ENCODE results near the gene CTLA4. TPM values are rescaled to one million over a fixed set of nuclear protein-coding genes. Genes with fewer than 3 reads are reported as not detected.

The CTLA4 gene
- total and polyA plus RNA-seq, 7 donors: 0.10 TPM; not detected in 6

DNA sequence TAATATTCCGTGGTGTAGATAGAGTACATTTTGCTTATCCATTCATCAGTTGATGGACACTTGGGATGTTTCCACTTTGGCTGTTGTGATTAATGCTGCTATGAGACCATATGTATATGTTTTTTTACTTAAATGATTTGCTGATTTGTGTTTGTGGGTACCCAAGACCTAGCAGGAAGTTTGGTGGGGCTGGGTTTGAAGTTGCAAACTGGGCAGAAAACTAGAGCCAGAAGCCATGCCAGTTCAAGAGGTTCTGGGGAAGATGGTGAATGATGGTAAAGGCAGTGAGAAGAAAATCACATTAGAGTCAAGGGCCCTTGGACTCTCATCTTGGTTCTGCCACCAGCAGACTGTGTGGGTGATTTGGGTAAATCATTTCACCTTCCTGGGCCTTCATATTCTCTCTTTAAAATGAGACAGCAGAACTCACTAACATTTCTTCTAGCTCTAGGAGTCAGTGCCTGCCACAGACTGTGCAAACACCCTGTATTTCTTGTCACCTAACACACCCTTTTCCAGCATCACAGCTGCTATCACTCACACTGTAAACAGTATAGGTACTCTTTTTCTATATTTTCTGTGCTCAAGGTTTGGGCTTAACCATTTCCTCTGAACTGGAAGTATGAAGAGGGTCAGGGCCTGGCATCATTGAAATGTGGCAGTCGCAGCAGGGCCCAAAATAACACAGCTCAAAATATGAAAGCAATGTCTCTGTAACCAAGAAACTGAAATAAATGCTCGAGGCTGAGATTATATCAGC, 8.4 kb upstream of the CTLA4 start:
- ATAC-seq (no peak), DNase-seq (no peak)
- Histone ChIP-seq H3K9me3 (peaks cover 1% of the 10 kb centered on the region), H3K27me3 (ENCODE audit: insufficient read depth in 3 of 3, low read length in 2 of 3) (no peaks in the 10 kb centered on the region), H3K4me1 (no peaks in the 10 kb centered on the region), H3K27ac (no peak overlapping the region), H3K36me3 (ENCODE audit: insufficient read depth in 1 of 2, low read depth in 1 of 2) (no peaks in the 10 kb centered on the region), H3K4me3 (no peak overlapping the region)
- WGBS, 3 donors: 78 to 80% (median 78%) methylated on average over 3 of the region's 3 CpGs
- TF ChIP-seq, protein P1, sequence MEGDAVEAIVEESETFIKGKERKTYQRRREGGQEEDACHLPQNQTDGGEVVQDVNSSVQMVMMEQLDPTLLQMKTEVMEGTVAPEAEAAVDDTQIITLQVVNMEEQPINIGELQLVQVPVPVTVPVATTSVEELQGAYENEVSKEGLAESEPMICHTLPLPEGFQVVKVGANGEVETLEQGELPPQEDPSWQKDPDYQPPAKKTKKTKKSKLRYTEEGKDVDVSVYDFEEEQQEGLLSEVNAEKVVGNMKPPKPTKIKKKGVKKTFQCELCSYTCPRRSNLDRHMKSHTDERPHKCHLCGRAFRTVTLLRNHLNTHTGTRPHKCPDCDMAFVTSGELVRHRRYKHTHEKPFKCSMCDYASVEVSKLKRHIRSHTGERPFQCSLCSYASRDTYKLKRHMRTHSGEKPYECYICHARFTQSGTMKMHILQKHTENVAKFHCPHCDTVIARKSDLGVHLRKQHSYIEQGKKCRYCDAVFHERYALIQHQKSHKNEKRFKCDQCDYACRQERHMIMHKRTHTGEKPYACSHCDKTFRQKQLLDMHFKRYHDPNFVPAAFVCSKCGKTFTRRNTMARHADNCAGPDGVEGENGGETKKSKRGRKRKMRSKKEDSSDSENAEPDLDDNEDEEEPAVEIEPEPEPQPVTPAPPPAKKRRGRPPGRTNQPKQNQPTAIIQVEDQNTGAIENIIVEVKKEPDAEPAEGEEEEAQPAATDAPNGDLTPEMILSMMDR (IDR thresholded peaks at IDR 0.05): no peak
- intact Hi-C loops (cut with DNase I): no loop called here

DNA sequence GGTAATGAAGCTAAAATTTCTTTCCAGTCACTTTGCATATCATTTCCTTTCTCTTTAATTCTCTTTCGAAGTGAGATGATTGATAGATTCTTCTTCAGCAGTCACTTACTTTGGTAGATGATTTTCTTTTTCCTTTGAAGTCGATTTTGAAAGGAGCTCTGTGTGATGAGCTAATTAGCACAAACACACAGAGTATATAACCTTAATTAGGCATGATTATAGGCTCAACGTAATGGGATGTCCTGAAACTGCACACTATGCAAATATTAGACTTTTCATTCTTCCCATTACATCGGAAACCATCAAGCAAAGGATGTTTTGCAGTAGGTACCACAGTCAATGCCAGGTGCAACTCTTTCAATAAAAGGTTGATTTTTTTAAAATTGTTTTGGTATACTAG, 6.4 kb upstream of the CTLA4 start:
- H3K27me3 ChIP-seq (ENCODE audit: insufficient read depth in 3 of 3, low read length in 2 of 3): no peaks in the 10 kb centered on the region
- H3K4me1 ChIP-seq: no peaks in the 10 kb centered on the region
- H3K27ac ChIP-seq: no peak overlapping the region
- 76 to 80% (median 77%) methylated on average over 4 of the region's 4 CpGs for WGBS, 3 donors
- ATAC-seq: no peak
- TF ChIP-seq, protein P1 (IDR thresholded peaks at IDR 0.05): no peak
- intact Hi-C loops (cut with DNase I): no loop called here
- H3K9me3 ChIP-seq: peaks cover 6% of the 10 kb centered on the region
- DNase-seq: no peak
- H3K36me3 ChIP-seq (ENCODE audit: insufficient read depth in 1 of 2, low read depth in 1 of 2): no peaks in the 10 kb centered on the region
- H3K4me3 ChIP-seq: no peak overlapping the region

DNA sequence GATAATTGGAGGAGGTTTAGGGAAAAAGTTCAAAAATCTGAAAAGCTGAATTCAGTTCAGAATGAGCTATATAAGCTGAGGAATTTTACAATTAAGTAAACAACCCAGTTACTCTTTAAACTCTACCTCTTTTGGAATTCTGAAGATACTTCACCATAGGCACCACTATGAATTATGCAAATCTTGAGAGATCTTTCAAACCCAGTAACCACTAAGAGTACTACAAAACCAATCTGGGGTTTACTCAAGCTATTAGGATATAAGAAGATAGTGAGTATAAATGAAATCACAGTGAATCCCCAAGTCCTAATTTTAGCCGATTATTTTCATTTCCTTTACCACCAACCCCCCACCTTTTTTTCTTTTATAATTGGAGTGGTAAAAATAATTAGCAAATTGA, 6.0 kb upstream of the CTLA4 start:
- intact Hi-C loops (cut with DNase I): no loop called here
- no peak for ATAC-seq
- H3K27me3 ChIP-seq (ENCODE audit: insufficient read depth in 3 of 3, low read length in 2 of 3): no peaks in the 10 kb centered on the region

DNA sequence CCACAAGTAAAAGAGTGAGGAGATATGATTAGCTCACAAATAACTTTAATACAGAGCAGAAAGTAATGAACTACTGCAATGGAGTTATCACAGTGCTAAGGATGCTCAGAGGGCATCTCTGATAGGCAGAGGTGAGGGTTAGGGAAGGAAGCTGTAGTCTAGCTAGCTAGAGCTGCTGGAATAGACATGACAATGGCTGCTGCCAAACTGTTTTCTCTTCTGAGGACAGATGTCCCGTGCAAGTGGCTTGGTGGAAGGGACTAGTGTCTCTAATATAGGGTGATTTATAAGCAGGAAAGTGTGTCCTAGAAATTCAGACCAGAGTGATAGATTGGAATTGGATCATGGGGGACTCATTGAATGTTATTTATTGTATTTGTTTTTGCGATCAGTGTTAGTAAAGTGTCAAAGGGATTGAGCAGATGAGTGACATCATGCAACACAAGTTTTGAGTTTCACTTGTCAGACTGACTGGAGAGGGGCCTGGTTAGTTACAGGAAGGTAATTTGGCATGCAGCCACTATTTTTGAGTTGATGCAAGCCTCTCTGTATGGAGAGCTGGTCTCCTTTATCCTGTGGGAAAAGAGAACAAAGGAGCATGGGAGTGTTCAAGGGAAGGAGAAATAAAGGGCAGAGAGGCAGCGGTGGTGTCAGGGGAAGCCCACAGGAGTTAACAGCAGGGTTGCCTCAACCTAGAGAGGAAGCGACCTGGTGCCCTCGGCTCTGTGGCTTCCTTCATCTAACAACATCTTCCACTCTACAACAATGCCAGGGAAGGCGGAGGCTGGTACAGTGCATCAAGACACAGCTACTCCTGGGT, 1.9 kb downstream of the CTLA4 start:
- intact Hi-C loops (cut with DNase I): no loop called here
- ATAC-seq (no peak), DNase-seq (no peak)
- H3K4me1 ChIP-seq: no peaks in the 10 kb centered on the region
- no peaks in the 10 kb centered on the region for H3K27me3 ChIP-seq (ENCODE audit: insufficient read depth in 3 of 3, low read length in 2 of 3)
- no peak overlapping the region for H3K27ac ChIP-seq
- WGBS, 3 donors: 69 to 81% (median 71%) methylated on average over 6 of the region's 6 CpGs
- peaks cover 3% of the 10 kb centered on the region for H3K9me3 ChIP-seq
- TF ChIP-seq, protein P1 (IDR thresholded peaks at IDR 0.05): no peak
- no peak overlapping the region for H3K4me3 ChIP-seq
- no peaks in the 10 kb centered on the region for H3K36me3 ChIP-seq (ENCODE audit: insufficient read depth in 1 of 2, low read depth in 1 of 2)

More for the DNA sequence above, 6.0 kb upstream of the CTLA4 start:
- TF ChIP-seq, protein P1 (IDR thresholded peaks at IDR 0.05): no peak
- Histone ChIP-seq H3K9me3 (peaks cover 6% of the 10 kb centered on the region), H3K27ac (no peak overlapping the region), H3K36me3 (ENCODE audit: insufficient read depth in 1 of 2, low read depth in 1 of 2) (no peaks in the 10 kb centered on the region), H3K4me1 (no peaks in the 10 kb centered on the region), H3K4me3 (no peak overlapping the region)
- 71 to 84% (median 74%) methylated on average over 1 of the region's 1 CpG for whole genome bisulfite sequencing, 3 donors
- DNase-seq: no peak
